ENCODE results near the gene MTPN.

DNA sequence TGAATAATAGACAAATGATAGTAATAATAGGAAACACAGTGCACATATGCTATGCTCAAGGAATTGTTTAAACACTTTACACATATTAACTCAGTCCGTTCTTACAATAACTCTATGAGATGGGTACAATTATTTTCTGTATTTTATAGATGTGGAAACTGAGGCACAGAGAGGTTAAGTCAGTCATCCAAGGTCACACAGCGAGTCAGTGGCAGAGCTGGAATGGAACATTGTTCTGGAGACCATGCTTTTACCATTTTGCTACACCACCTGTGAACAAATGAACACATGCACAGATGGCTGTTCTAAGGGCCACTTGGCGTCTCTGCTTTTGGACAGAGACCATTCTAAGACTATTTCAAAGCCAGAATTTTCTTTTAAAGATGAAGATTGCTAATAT, 26.9 kb upstream of the MTPN start:
- TF ChIP-seq, protein P1, sequence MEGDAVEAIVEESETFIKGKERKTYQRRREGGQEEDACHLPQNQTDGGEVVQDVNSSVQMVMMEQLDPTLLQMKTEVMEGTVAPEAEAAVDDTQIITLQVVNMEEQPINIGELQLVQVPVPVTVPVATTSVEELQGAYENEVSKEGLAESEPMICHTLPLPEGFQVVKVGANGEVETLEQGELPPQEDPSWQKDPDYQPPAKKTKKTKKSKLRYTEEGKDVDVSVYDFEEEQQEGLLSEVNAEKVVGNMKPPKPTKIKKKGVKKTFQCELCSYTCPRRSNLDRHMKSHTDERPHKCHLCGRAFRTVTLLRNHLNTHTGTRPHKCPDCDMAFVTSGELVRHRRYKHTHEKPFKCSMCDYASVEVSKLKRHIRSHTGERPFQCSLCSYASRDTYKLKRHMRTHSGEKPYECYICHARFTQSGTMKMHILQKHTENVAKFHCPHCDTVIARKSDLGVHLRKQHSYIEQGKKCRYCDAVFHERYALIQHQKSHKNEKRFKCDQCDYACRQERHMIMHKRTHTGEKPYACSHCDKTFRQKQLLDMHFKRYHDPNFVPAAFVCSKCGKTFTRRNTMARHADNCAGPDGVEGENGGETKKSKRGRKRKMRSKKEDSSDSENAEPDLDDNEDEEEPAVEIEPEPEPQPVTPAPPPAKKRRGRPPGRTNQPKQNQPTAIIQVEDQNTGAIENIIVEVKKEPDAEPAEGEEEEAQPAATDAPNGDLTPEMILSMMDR (IDR thresholded peaks at IDR 0.05; ENCODE audit: insufficient read depth, low read depth, low read length), result no peak
- no peak for TF ChIP-seq EZH2 (IDR thresholded peaks at IDR 0.05; ENCODE audit: insufficient read depth, low read length)
